ENCODE data around the gene MYEOV. TPM values are rescaled to one million over a fixed set of nuclear protein-coding genes. Genes with fewer than 3 reads are reported as not detected.

The MYEOV gene
- total RNA-seq, 1 experiment from 2014 or later: 0.22 TPM

GRCh38 chr11:69308936-69309615, 15.1 kb downstream of the MYEOV start:
- no peak for DNase-seq
- no peak overlapping the region for H3K14ac ChIP-seq (ENCODE audit: insufficient read depth, low read length)
- H3K23ac ChIP-seq (ENCODE audit: insufficient read length, low read depth, low read length): no peak overlapping the region
- no peak for TF ChIP-seq CTCF (conservative IDR thresholded peaks at IDR 0.05)
- peaks cover 3 to 12% of the 10 kb centered on the region in 2 experiments for H3K4me1 Mint-ChIP-seq
- no peak overlapping the region for H4K8ac ChIP-seq (replicated peaks; ENCODE audit: insufficient read length, low read depth, low read length)
- H3K36me3 Mint-ChIP-seq (ENCODE audit: insufficient read depth in 1 of 3, low read depth in 3 of 3): no peaks in the 10 kb centered on the region
- H2BK20ac ChIP-seq (ENCODE audit: low read depth, low read length, poor library complexity, severe bottlenecking): no peak overlapping the region
- no peak overlapping the region for H3K18ac ChIP-seq (ENCODE audit: insufficient read length, low read depth, low read length)
- no peak overlapping the region for H3K9ac ChIP-seq (ENCODE audit: extremely low read depth, insufficient read length, low read length)
- H3K4ac ChIP-seq (ENCODE audit: low read depth, low read length): no peak overlapping the region
- H3K27ac ChIP-seq (ENCODE audit: insufficient read length, low read depth, low read length): no peak overlapping the region
- H2BK5ac ChIP-seq (ENCODE audit: insufficient read length, low read length): no peak overlapping the region
- H3T11ph ChIP-seq (ENCODE audit: low read length): no peak overlapping the region
- no peak overlapping the region for H2AK5ac ChIP-seq (ENCODE audit: insufficient read length, low read length)
- no peaks in the 10 kb centered on the region for H3K23me2 ChIP-seq (ENCODE audit: insufficient read length, low read depth, low read length, poor library complexity, severe bottlenecking)
- H4K20me1 ChIP-seq (ENCODE audit: control insufficient read depth, insufficient read depth, insufficient read length): no peaks in the 10 kb centered on the region
- H2AFZ ChIP-seq (ENCODE audit: low read length): no peak overlapping the region
- H2BK12ac ChIP-seq (ENCODE audit: insufficient read length, low read depth, low read length): no peak overlapping the region
- no peak overlapping the region for H2BK120ac ChIP-seq (ENCODE audit: low read depth, low read length, poor library complexity, severe bottlenecking)
- H3K9me3 Mint-ChIP-seq: no peaks in the 10 kb centered on the region; a peak in 1 of 5 replicates
- H4K5ac ChIP-seq (ENCODE audit: insufficient read length, low read depth, low read length): no peak overlapping the region
- H3K4me3 Mint-ChIP-seq: no peak overlapping the region
- H3K79me1 ChIP-seq (ENCODE audit: insufficient read depth, low read depth, low read length, poor library complexity, severe bottlenecking): no peaks in the 10 kb centered on the region
- peaks cover 7% of the 10 kb centered on the region for H3K27me3 Mint-ChIP-seq (ENCODE audit: low read depth)
- H3K9me3 ChIP-seq (ENCODE audit: control insufficient read depth, low read depth, low read length): no peaks in the 10 kb centered on the region
- no CpG with 5 or more reads among the region's 10 CpGs for WGBS (ENCODE audit: extremely low coverage, insufficient read length, low lambda C conversion rate)
- peak overlapping the region in 2 of 3 experiments; percentile 29 to 54; a peak in 3 of 7 replicates for H3K27ac Mint-ChIP-seq
- no peak overlapping the region for H3K56ac ChIP-seq (ENCODE audit: insufficient read length, low read depth, low read length)
- no peaks in the 10 kb centered on the region for H3K4me1 ChIP-seq (ENCODE audit: insufficient read depth, low read length)
- H4K91ac ChIP-seq (ENCODE audit: insufficient read length, low read depth, low read length): no peak overlapping the region
- H3K27me3 ChIP-seq (ENCODE audit: insufficient read depth, low read length): no peaks in the 10 kb centered on the region
- H3K4me2 ChIP-seq (ENCODE audit: insufficient read depth, insufficient read length, low read length): no peak overlapping the region
- H3K79me2 ChIP-seq (ENCODE audit: insufficient read depth, low read length): no peaks in the 10 kb centered on the region
- no peak overlapping the region for H2BK15ac ChIP-seq (ENCODE audit: low read depth, low read length)

All from H9 (cell line).